ENCODE data around the gene MMP7.

DNA sequence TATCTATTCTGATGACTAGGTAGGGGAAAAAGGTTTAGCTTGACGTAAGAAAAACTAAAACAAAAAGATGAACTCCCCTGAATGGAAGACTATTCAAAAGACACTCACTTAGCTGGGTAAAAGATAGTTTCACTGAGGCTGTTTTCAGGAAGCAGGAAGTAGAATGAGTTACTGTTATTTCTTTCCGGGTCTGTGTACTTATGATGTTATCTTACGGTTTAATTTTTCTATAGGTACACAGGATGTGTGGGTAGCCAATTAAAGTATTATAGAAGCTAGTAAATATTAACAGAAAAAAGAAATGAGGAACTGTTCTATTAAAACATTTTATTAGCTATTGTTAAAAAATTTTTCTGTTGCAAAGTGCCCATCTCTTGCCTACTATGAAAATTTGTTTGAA is 45.8 kb upstream of the MMP7 start:
- no peak for TF ChIP-seq EZH2phosphoT487 (IDR thresholded peaks at IDR 0.05; ENCODE audit: borderline replicate concordance, low read length)
- TF ChIP-seq, protein P1, sequence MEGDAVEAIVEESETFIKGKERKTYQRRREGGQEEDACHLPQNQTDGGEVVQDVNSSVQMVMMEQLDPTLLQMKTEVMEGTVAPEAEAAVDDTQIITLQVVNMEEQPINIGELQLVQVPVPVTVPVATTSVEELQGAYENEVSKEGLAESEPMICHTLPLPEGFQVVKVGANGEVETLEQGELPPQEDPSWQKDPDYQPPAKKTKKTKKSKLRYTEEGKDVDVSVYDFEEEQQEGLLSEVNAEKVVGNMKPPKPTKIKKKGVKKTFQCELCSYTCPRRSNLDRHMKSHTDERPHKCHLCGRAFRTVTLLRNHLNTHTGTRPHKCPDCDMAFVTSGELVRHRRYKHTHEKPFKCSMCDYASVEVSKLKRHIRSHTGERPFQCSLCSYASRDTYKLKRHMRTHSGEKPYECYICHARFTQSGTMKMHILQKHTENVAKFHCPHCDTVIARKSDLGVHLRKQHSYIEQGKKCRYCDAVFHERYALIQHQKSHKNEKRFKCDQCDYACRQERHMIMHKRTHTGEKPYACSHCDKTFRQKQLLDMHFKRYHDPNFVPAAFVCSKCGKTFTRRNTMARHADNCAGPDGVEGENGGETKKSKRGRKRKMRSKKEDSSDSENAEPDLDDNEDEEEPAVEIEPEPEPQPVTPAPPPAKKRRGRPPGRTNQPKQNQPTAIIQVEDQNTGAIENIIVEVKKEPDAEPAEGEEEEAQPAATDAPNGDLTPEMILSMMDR (IDR thresholded peaks at IDR 0.05; ENCODE audit: low read depth, low read length, poor library complexity, severe bottlenecking), result no peak

All from DOHH2 (cell line).